HepG2 (cell line): ENCODE data around the gene EBF4. TPM values are rescaled to one million over a fixed set of nuclear protein-coding genes. Genes with fewer than 3 reads are reported as not detected.
A peak's percentile ranks its signal among the peaks of the same experiment; 100 is the strongest.

Source experiments
- ATF7 ChIP-seq, 2 experiments: fragments of 450-650 bp in 1 of 2; sonication (generic) in 1 of 2; formaldehyde crosslinking in 1 of 2; IDR thresholded peaks; 2 replicates each; pipeline versions ENCODE4 v1.4.0 to v1.6.1; 2016 to 2020; ENCODE audit warnings: antibody characterized with exemption in 1 of 2, mild to moderate bottlenecking in 1 of 2, missing genetic modification reagents in 1 of 2
- ELK4 ChIP-seq: sonication (generic); formaldehyde crosslinking; IDR thresholded peaks from 2 replicates; pipeline ENCODE4 v1.9.0; 2021; ENCODE audit warnings: missing genetic modification reagents, borderline replicate concordance
- IRF1 ChIP-seq: sonication (generic); formaldehyde crosslinking; IDR thresholded peaks from 2 replicates; pipeline ENCODE4 v1.4.0; 2020; ENCODE audit warnings: low read depth, mild to moderate bottlenecking, missing genetic modification reagents
- MXD3 ChIP-seq: IDR thresholded peaks from 2 replicates; pipeline ENCODE4 v1.6.1; 2016; ENCODE audit warnings: mild to moderate bottlenecking, missing biosample characterization, missing genetic modification reagents
- MYPOP ChIP-seq: sonication (generic); formaldehyde crosslinking; IDR thresholded peaks from 2 replicates; pipeline ENCODE4 v1.8.1; 2023; ENCODE audit warnings: mild to moderate bottlenecking, moderate library complexity, missing genetic modification reagents
- NCOA1 ChIP-seq: sonication (generic); formaldehyde crosslinking; IDR thresholded peaks from 2 replicates; pipeline ENCODE4 v1.9.0; 2021; ENCODE audit warnings: missing genetic modification reagents
- NFATC3 ChIP-seq: sonication (generic); formaldehyde crosslinking; IDR thresholded peaks from 2 replicates; pipeline ENCODE4 v1.5.1; 2020; ENCODE audit warnings: mild to moderate bottlenecking, missing genetic modification reagents
- RFXAP ChIP-seq: sonication (generic); formaldehyde crosslinking; IDR thresholded peaks from 2 replicates; pipeline ENCODE4 v1.4.0; 2020; ENCODE audit warnings: missing genetic modification reagents, borderline replicate concordance
- SIX1 ChIP-seq: sonication (generic); formaldehyde crosslinking; IDR thresholded peaks from 2 replicates; pipeline ENCODE4 v1.4.0; 2020; ENCODE audit warnings: missing genetic modification reagents, borderline replicate concordance
- STAG1 ChIP-seq: sonication (generic); formaldehyde crosslinking; IDR thresholded peaks from 2 replicates; pipeline ENCODE4 v1.4.0; 2020; ENCODE audit warnings: missing genetic modification reagents
- ZFP36L2 ChIP-seq: sonication (generic); formaldehyde crosslinking; IDR thresholded peaks from 2 replicates; pipeline ENCODE4 v1.4.0; 2020; ENCODE audit warnings: missing genetic modification reagents
- ZNF292 ChIP-seq: sonication (generic); formaldehyde crosslinking; IDR thresholded peaks from 2 replicates; pipeline ENCODE4 v1.8.1; 2022; ENCODE audit warnings: mild to moderate bottlenecking, low read depth, missing genetic modification reagents, borderline replicate concordance
- ZNF619 ChIP-seq: sonication (generic); formaldehyde crosslinking; IDR thresholded peaks from 2 replicates; pipeline ENCODE4 v1.4.0; 2020; ENCODE audit warnings: mild to moderate bottlenecking, missing genetic modification reagents
- polyA plus RNA-seq, 8 experiments: library from polyadenylated mRNA; depleted of rRNA in 3 of 8; stranded (reverse) in 7 of 8; unstranded in 1 of 8; fragments of >200 nt; fragmentation: Illumina TruSeq in 4 of 8; extraction: Trizol in 4 of 8; gene quantifications; 2 replicates each; pipeline versions ENCODE4 v1.2.1 to v1.2.3, GENCODE V29; 2011 to 2016; ENCODE audit warnings: low read depth in 4 of 8, missing spikeins in 1 of 8, mixed read lengths in 1 of 8; ENCODE audit not compliant: insufficient read depth in 1 of 8
- total RNA-seq, 5 experiments: library from RNA; depleted of rRNA; stranded (reverse); fragments of >200 nt; fragmentation: Illumina TruSeq; extraction: Trizol; gene quantifications; 2 replicates each; pipeline ENCODE4 v1.2.3, GENCODE V29; 2016; ENCODE audit warnings: low read depth in 1 of 5
- TF ChIP-seq, protein P1 (sequence below): sonication (generic); formaldehyde crosslinking; IDR thresholded peaks from 2 replicates; pipeline ENCODE4 v1.4.0; 2020; ENCODE audit warnings: missing genetic modification reagents; ENCODE audit errors: not compliant biosample characterization
- TF ChIP-seq, protein P2 (sequence below): sonication (generic); formaldehyde crosslinking; IDR thresholded peaks from 2 replicates; pipeline ENCODE4 v1.5.1; 2020; ENCODE audit warnings: mild to moderate bottlenecking, moderate library complexity, missing genetic modification reagents
- TF ChIP-seq, protein P3 (sequence below): sonication (generic); formaldehyde crosslinking; IDR thresholded peaks from 2 replicates; pipeline ENCODE4 v1.5.1; 2020; ENCODE audit warnings: missing genetic modification reagents, mild to moderate bottlenecking, borderline replicate concordance
- TF ChIP-seq, protein P4 (sequence below): sonication (generic); formaldehyde crosslinking; conservative IDR thresholded peaks from 2 replicates; pipeline ENCODE4 v1.8.0; 2022; ENCODE audit warnings: missing genetic modification reagents

Gene EBF4
- total and polyA plus RNA-seq, 2 of the 13 experiments (the other 11 are each of a cell fraction or from before 2014, with no cell fraction given) = 0.84 to 2.2 TPM

DNA sequence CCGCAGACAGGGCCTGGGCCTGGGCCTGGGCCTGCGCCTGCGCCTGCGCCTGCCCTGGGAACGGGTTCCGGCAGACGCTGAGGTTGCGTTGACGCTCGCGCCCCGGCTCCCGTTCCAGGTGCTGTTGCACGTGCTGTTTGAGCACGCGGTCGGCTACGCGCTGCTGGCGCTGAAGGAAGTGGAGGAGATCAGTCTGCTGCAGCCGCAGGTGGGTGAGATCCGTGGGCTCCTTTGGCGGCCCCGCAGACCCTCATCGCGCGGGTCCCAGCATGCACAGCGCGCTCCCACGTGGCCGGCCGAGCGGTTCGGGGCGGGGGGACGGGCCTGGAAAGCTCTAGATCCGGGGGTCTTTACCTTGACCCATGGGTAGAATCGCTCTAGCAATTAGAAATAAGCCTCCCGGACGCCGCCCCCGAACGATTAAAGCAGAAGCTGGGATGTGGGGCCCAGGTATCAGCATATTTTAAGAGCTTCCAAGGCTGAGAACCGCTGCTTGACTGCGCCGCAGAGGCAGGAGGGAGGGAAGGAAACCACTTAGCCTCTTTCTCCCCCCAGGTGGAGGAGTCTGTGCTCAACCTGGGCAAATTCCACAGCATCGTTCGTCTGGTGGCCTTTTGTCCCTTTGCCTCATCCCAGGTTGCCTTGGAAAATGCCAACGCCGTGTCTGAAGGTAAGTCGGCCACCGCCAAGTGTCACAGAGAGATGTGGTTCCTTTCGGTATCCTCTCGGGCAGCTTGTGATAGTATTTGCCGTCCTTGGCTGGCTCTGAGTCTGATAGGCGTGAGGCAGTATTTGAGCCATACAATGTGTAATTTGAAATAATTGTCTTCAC is 39.6 kb upstream of the EBF4 start (continued):
- TF ChIP-seq, protein P1, sequence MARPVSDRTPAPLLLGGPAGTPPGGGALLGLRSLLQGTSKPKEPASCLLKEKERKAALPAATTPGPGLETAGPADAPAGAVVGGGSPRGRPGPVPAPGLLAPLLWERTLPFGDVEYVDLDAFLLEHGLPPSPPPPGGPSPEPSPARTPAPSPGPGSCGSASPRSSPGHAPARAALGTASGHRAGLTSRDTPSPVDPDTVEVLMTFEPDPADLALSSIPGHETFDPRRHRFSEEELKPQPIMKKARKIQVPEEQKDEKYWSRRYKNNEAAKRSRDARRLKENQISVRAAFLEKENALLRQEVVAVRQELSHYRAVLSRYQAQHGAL (CRISPR knock-in tag) = no peak
- TF ChIP-seq MYPOP (CRISPR knock-in tag) = peak; percentile 90
- no peak; the same call in 1 of the 2 replicates for TF ChIP-seq NCOA1 (CRISPR knock-in tag)
- peak; percentile 90; the same call in 1 of the 2 replicates for TF ChIP-seq MXD3 (CRISPR knock-in tag)
- 0 out of 2 replicates have a peak, but pooled peaks have one; percentile 19 for TF ChIP-seq ELK4 (CRISPR knock-in tag)
- no peak for TF ChIP-seq NFATC3
- peak; percentile 80; the same call in 1 of the 2 replicates for TF ChIP-seq ZFP36L2 (CRISPR knock-in tag)
- TF ChIP-seq, protein P2, sequence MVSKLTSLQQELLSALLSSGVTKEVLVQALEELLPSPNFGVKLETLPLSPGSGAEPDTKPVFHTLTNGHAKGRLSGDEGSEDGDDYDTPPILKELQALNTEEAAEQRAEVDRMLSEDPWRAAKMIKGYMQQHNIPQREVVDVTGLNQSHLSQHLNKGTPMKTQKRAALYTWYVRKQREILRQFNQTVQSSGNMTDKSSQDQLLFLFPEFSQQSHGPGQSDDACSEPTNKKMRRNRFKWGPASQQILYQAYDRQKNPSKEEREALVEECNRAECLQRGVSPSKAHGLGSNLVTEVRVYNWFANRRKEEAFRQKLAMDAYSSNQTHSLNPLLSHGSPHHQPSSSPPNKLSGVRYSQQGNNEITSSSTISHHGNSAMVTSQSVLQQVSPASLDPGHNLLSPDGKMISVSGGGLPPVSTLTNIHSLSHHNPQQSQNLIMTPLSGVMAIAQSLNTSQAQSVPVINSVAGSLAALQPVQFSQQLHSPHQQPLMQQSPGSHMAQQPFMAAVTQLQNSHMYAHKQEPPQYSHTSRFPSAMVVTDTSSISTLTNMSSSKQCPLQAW (CRISPR knock-in tag) = peak; percentile 79
- no peak; the same call in 1 of the 2 replicates for TF ChIP-seq RFXAP (CRISPR knock-in tag)
- 0 out of 2 replicates have a peak, but pooled peaks have one; percentile 24 for TF ChIP-seq SIX1 (CRISPR knock-in tag)
- no peak for TF ChIP-seq ATF7 (IDR thresholded peaks at IDR 0.05)
- TF ChIP-seq ATF7 (CRISPR knock-in tag; IDR thresholded peaks at IDR 0.05) = peak; percentile 85; the same call in 1 of the 2 replicates
- TF ChIP-seq STAG1 (CRISPR knock-in tag) = no peak
- 0 out of 2 replicates have a peak, but pooled peaks have one; percentile 46 for TF ChIP-seq ZNF292 (CRISPR knock-in tag)
- TF ChIP-seq, protein P3, sequence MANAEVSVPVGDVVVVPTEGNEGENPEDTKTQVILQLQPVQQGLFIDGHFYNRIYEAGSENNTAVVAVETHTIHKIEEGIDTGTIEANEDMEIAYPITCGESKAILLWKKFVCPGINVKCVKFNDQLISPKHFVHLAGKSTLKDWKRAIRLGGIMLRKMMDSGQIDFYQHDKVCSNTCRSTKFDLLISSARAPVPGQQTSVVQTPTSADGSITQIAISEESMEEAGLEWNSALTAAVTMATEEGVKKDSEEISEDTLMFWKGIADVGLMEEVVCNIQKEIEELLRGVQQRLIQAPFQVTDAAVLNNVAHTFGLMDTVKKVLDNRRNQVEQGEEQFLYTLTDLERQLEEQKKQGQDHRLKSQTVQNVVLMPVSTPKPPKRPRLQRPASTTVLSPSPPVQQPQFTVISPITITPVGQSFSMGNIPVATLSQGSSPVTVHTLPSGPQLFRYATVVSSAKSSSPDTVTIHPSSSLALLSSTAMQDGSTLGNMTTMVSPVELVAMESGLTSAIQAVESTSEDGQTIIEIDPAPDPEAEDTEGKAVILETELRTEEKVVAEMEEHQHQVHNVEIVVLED (CRISPR knock-in tag) = peak; percentile 66; the same call in 1 of the 2 replicates
- peak; percentile 95 for TF ChIP-seq ZNF619
- TF ChIP-seq IRF1 (CRISPR knock-in tag) = no peak
- TF ChIP-seq, protein P4, sequence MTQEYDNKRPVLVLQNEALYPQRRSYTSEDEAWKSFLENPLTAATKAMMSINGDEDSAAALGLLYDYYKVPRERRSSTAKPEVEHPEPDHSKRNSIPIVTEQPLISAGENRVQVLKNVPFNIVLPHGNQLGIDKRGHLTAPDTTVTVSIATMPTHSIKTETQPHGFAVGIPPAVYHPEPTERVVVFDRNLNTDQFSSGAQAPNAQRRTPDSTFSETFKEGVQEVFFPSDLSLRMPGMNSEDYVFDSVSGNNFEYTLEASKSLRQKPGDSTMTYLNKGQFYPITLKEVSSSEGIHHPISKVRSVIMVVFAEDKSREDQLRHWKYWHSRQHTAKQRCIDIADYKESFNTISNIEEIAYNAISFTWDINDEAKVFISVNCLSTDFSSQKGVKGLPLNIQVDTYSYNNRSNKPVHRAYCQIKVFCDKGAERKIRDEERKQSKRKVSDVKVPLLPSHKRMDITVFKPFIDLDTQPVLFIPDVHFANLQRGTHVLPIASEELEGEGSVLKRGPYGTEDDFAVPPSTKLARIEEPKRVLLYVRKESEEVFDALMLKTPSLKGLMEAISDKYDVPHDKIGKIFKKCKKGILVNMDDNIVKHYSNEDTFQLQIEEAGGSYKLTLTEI (CRISPR knock-in tag) = no peak
